Stimulated activated CD8-positive, alpha-beta memory T cell treated with anti-CD3 and anti-CD28 coated beads, Interleukin-7, amount 100 ng/mL, for 1 hour (primary cell): Measurements from ENCODE around the gene POMGNT1.
"Not testable (repeated sequence)": the region's sequence is repeated elsewhere in the genome, so short reads cannot be mapped to it uniquely, and the experiment has no call there.

Experiments used
- DNase-seq, 2 donors: peaks; one replicate each; pipeline ENCODE4 v3.0.0-alpha.2; 2020; ENCODE audit warnings: low read depth in 2 of 2

The POMGNT1 gene

DNA sequence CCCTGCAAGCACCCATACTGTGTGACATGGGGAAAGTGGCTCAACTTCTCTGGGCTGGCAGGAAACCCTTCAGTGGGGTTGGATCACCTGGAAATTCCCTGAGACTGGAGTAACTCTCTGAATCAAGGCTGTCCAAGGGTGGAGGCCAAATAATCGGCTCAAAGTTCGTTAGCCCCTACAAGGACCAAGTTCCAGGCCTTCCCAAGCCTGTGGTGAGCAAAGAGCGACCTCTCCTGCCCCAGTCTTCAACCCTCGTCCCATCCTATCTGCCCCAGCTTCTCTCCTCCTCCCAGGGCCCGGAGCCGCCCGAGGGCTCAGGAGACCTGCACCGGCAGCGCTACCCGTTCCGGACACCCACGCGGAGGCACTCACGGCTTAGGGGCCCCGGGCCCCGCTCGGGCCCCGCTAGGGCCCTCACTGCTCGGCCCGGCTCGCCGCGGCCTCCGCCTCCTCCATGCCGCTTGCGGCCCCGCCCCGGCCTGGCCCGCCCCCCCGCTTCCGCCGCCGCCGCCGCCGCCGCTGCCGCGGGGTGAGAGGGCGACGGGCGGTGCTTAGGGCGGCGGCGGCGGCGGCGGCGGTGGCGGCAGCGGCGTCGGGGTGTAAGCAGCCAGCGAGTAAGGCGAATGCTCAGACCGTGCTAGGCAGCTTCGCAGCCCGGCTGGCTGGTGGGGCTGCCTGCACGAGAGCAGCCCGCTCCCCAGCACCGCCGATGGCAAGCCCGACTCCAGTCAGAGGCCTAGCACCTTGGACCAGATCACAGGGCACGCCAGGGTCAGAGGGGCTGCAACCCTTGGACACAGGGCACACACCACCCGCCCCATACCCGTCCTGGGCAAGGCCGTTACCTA, at the start of gene POMGNT1:
POMGNT1 (minus strand) TSS at position 471 of the 848 bp plus-strand sequence. CDS start 613 bp downstream, outside the sequence.
- DNase-seq, result peak; percentile 48 to 52

DNA sequence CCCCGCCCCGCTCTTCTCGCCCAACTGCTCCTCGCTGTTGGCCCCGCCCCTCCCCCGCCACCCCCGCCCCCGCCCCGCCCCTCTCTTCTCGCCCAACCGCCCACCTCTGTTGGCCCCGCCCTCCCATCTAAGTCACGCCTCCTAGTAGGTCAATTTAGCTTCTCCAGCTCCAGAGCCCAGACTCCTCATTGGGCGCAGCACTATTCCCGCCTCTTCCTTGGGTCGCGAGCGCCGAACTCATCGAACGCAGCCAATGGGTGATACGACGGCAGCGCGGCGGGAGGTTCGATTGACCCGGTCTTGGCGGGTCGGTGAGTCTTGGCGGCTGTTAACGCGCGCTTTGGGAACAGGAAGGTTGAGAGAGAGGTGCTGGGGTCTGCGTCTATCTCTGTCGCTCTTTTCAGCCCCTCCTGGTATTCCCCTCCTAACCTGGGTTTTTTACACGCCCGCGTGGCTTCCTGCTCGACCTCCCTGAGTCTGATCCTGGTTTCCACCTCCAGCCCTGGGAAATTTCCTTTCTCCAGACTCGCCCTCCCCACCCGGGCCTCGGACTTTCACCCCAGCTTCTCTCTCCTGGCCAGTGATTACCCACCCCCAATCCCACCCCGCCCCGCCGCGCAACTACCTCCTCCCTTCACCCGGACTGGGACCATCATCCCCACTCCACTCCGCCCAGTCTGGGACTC, 49.3 kb upstream of the POMGNT1 start, which contains the start of gene RAD54L:
RAD54L (plus strand) TSS at position 328 of the 686 bp plus-strand sequence. CDS start 643 bp downstream, outside the sequence.
- DNase-seq, result peak; percentile 82 to 91

GRCh38 chr1:46246548-46247435, 48.6 kb upstream of the POMGNT1 start:
- peak in 1 of 2 donors; percentile 11 for DNase-seq

- DNase-seq, result not testable (repeated sequence)
Measured at GRCh38 chr1:46246136-46246535, 47.9 kb upstream of the POMGNT1 start.

DNA sequence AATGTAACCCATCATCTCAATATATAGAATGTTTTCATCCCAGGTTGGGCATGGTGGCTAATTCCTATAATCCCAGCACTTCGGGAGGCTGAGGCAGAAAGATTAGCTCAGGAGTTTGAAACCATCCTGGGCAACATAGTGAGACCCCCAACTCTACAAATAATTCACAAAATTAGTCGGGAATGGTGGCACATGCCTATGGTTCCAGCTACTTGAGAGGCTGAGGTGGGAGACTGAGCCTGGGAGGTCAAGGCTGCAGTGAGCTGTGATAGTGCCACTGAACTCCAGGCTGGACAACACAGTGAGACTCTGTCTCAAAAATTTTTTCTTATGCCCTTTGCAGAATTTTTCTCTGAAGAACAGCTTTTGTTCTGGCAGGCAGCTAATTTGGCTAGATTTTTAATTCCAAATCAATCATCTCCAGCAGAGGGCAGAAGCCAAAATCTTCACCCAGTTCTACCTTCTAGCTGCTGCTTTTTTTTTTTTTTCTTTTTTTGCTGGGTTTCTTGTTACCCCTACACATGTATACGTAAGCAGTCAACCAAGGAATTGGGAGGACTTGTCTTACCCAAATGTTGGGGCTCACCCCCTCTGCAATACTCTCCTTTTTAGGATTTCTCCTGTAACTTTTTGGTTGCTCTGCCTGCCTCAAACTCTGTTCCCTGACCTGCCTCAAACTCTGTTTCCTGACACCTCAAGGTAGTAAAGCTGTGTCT, 46.6 kb upstream of the POMGNT1 start:
- no peak for DNase-seq

DNA sequence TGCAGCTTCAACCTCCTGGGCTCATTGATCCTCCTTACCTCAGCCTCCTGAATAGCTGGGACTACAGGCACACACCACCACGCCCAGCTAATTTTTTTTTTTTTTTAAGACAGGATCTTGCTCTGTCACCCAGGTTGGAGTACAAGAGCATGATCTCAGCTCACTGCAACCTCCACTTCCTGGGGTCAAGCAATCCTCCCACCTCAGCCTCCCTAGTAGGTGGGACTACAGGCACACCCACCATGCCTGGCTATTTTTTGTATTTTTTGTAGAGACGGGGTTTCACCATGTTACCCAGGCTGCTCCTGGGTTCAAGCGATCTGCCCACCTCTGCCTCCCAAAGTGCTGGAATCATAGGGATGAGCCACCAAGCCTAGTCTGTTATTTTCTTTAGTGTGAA, 45.6 kb upstream of the POMGNT1 start:
- DNase-seq, result not testable (repeated sequence)

DNA sequence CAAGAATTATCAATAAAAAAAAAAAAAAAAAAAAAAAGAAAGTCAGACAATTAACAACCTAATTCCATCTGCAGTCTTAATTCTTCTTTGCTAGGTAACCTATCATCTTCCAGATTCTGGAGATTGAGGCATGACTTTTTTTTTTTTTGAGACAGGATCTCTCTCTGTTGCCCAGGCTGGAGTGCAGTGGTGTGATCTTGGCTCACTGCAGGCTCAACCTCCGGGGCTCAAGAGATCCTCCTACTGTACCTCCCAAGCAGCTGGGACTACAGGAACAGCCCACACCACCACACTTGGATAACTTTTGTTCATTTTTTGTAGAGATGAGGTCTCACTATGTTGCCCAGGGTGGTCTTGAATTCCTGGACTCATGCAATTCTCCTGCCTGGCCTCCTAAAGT, 44.7 kb upstream of the POMGNT1 start:
- DNase-seq, result no peak

GRCh38 chr1:46241733-46242132, 43.5 kb upstream of the POMGNT1 start:
- not testable (repeated sequence) for DNase-seq

GRCh38 chr1:46238865-46239264, 40.6 kb upstream of the POMGNT1 start:
- not testable (repeated sequence) for DNase-seq

DNA sequence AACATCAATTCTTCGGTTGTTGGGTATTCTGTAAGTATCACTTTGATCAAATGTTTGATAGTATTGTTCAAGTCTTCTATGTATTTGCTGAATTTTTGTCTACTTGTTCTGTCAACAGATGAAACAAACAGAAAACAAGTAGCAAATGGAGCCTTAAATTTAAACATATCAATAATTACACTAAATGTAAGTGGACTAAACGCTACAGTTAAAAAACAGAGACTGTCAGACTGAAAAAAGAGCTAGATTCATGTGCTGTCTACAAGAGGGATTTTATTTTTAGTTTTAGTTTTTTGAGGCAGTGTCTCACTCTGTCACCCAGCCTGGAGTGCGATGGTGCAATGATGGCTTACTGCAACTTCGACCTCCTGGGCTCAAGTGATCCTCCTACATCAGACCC, 38.6 kb upstream of the POMGNT1 start:
- no peak for DNase-seq

- not testable (repeated sequence) for DNase-seq
Measured at GRCh38 chr1:46231231-46231630, 33.0 kb upstream of the POMGNT1 start.

DNA sequence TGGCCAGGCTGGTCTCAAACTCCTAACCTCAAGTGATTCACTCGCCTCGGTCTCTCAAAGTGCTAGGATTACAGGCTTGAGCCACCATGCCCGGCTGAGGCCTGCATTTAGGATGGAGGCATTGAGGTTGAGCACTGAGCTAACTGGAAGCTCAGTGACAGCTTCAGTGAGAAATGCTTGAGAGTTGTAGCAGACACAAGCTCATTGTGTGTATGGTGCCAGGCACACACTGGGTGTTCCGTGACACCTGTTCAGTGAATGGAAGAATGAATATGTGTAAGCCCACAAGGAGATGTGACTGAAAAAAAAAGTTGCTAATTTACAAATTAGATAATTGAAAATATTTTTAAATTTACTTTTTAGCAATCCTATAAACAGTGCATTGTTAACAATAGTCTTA, 26.7 kb upstream of the POMGNT1 start:
- no peak for DNase-seq

GRCh38 chr1:46223472-46223943, 25.3 kb upstream of the POMGNT1 start:
- DNase-seq, result peak in 1 of 2 donors; percentile 31

DNA sequence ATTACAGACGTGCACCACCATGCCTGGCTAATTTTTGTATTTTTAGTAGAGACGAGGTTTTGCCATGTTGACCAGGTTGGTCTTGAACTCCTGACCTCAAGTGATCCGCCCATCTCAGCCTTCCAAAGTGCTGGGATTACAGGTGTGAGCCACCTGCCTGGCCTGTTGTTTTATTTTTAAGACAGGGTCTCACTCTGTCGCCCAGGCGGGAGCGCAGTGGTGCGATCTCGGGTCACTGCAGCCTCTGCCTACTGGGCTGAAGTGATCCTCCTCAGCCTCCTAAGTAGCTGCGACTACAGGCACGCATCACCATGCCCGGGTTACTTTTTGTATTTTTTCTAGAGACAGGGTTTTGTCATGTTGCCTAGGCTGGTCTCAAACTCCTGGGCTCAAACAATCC, 24.8 kb upstream of the POMGNT1 start:
- not testable (repeated sequence) for DNase-seq

- no peak for DNase-seq
Measured at GRCh38 chr1:46221749-46222148, 23.5 kb upstream of the POMGNT1 start.

GRCh38 chr1:46220808-46221207, 22.6 kb upstream of the POMGNT1 start:
- DNase-seq, result no peak

DNA sequence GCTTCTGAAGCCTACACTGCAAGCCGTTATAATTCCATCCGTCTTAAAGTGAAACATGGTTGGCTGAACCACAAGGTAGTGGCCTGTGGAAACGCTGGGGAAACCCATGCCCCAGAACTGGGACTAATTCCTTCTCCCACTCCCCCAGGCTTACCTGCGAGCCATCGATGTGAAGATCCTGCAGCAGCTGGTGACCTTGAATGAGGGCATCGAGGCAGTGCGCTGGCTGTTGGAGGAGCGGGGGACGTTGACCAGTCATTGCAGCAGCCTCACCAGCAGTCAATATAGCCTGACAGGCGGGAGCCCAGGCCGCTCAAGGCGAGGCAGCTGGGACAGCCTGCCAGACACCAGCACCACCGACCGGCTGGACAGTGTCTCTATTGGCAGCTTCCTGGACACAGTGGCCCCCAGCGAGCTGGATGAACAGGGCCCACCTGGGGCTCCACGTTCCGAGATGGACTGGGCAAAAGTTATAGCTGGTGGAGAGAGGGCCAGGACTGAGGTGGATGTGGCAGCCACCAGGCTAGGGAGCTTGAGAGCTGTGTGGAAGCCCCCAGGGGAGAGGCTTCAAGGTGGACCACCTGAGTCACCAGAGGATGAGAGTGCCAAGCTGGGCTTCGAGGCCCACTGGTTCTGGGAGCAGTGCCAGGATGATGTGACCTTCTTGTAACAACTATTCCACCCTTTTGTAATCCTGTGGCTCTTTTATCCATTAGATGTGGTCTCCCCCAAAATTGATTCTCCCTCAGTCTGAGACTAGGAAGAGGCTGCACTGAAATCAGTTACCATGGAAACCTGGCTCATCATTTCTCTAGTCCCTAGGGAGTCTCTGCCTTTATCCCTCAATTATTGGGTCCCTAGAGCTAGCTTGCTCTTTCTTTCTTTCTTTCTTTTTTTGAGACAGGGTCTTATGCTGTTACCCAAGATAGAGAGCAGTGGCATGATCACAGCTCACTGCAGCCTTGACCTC, 21.6 kb upstream of the POMGNT1 start:
- no peak for DNase-seq

DNA sequence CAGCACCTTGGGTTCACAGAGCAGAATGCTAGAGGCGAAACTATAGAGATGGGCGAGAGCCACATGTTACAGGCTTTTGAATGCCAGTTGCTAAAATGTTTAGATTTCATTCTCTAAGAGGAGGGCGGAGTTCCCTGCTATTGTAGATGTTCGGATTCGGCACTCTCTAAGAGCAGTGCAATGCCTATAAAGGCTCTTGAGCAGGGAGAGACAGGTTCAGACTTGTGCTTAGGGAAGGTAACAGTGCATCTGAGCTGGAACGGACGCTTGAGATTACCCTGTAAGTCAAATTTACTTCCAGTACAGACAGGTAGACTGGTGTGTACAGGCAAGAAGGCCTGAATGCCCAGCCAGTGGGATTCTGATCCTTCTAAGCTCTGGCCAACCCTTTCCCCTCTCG, 20.2 kb upstream of the POMGNT1 start:
- DNase-seq, result no peak

GRCh38 chr1:46215504-46215903, 17.3 kb upstream of the POMGNT1 start:
- DNase-seq, result no peak

DNA sequence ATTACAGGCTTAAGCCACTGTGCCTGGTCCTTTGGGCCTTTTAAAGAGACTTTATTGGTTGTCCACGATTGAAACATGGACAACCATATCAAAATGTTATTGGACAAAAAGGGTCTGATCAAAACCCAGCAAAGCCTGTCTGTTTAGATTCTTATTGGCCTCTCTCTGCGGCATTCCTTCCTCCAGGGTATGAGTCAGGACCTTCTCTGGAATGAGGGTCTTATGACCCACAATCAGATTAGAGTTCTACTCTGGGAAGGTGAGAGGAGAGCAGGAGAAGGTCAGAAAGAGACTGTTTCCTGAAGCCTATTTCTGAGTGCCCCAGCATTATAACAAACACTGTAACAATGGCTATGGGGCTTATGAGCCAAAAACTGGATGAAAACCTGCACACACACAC, 12.8 kb upstream of the POMGNT1 start:
- no peak for DNase-seq
